Stimulated activated CD4-positive, alpha-beta T cell treated with anti-CD3 and anti-CD28 coated beads, Interleukin-4, amount 100 ng/mL, for 4 hours (primary cell): ENCODE results near the gene SLC17A1.
"Not testable (repeated sequence)": the region's sequence is repeated elsewhere in the genome, so short reads cannot be mapped to it uniquely, and the experiment has no call there.

Experiments
- DNase-seq, 2 experiments: peaks; one replicate each; pipeline ENCODE4 v3.0.0-alpha.2; 2020

The SLC17A1 gene

DNA sequence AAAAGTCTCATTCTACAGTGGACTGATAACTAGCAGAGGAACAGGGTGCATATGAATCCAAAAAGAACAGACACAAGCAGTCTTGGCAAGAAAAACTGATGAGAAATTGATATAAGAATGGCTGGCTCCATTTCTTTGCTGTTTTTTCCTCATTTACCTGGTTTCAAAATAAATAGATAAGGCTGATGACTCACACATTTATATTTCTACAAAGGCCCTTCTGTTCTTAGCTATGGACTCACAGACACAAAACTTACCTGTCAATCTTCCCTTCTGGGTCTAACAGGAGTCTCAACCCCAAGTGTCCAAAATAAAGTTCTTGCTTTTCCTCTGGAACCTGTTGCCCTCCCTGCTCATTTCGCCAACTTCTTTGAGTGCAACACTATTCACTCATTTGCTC lies 76.4 kb downstream of the SLC17A1 start:
- no peak for DNase-seq

DNA sequence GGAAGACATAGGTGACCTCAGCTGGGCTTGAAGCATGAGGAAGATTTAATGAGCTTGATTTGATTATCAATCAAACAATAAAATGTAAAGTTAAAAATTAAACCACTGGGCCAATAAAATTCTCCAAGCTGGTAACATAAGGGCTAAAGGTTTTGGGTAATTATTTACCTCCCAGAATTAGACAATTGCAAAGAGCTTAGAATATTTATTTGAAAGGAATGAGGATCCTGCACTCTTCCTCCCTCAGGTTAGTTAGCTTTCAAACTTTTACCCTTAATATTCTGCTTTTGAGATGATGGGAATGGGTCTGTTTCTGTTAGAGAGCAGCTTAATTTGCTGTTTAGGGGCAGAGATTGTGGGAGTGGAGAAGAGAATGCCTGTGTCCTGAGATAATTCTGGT lies 77.3 kb downstream of the SLC17A1 start, which contains the start of gene SLC17A4:
Gene SLC17A4, plus strand, starts transcription at position 208 of the 400 bp plus-strand sequence. CDS start 7,221 bp downstream, outside the sequence.
- no peak for DNase-seq

DNA sequence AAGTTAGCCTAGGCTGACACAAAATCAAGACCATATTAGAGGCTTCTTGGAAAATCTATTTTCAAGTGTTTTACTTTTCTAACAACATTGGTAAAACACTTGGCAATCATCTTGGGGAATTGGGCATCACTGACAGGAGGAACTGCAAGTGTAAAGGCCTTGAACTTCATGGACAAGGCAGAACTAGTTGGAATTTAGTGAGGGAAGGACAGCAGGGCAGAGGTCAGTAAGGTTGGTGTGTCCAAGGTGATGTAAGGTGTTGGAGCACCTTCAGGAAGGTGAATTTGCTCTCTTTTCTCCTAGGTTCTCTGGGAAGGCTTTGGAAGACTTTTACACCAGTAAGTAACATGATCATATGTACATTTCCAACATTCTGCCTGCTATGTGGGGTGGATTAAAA lies 78.8 kb downstream of the SLC17A1 start:
- DNase-seq, result no peak

DNA sequence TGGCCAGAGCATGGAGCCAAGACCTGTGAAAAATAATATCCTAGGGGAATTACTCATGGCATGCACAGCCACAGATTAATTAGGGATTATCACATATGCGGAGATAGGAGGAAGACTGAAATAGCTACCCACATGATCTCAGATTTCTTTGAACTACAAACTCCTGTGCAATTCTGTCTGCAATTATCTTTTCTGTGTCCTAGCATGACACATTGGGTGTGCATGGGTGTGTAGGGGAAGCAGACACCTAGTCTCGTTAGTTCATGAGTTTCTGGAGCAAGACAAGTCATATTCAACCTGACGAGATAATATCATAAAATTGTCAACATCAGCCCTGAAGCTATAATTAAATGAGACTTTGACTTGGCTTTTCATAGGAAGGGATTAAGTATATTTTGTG lies 80.9 kb downstream of the SLC17A1 start:
- DNase-seq, result no peak

DNA sequence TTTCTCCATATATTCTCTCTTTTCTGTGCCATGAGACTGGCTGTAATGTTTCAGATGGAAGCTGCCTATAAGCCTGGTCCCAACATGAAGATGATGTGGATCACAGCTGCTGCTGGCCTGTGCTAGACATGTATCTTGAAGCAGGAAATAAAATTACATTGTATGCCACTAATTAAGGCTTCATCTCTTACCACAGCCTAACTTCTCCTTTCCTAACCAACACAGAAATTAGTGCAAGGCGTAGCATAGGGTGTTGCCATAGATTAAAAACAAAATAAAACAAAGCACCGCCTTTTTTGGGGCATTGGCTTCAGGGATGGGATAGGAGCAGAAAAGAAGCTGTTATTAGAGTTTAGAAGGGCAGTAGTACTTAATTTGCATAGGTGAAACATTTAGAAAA lies 82.0 kb downstream of the SLC17A1 start:
- no peak for DNase-seq

DNA sequence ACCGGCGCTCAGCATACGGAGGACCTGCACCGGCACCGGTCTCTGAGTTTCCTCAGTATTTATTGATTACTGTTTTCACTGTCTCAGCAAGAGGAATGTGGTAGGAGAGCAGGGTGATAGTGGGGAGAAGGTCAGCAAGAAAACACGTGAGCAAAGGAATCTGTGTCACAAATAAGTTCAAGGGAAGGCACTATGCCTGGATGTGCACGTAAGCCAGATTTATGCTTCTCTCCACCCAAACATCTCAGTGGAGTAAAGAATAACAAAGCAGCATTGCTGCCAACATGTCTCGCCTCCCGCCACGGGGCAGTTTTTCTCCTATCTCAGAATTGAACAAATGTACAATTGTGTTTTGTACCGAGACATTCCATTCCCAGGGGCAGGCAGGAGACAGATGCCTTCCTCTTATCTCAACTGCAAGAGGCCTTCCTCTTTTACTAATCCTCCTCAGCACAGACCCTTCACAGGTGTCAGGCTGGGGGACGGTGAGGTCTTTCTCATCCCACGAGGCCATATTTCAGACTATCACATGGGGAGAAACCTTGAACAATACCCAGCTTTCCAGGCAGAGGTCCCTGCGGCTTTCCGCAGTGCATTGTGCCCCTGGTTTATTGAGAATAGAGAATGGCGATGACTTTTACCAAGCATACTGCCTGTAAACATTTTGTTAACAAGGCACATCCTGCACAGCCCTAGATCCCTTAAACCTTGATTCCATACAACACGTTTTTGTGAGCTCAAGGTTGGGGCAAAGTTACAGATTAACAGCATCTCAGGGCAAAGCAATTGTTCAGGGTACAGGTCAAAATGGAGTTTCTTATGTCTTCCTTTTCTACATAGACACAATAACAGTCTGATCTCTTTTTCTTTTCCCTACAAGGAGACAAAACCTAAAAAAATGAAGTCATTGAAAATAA lies 83.0 kb downstream of the SLC17A1 start:
- DNase-seq, result not testable (repeated sequence)

DNA sequence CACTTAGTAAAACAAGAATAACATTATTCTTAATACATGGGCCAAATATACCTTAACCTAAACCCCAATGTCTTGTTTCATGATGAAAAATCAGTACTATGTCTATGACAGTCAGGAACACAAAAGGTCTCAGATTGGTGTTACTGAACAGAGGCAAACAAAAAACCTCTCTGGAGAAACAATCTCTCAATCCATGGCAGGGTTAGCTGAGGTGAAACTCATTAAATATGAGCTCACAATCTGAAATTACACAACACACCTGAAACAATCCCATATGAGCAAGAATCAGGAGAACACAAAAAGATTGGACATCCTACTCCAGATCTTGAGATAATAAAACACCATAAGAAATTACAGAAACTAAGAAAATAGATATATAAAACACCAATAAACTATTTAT lies 83.8 kb downstream of the SLC17A1 start:
- DNase-seq, result no peak

DNA sequence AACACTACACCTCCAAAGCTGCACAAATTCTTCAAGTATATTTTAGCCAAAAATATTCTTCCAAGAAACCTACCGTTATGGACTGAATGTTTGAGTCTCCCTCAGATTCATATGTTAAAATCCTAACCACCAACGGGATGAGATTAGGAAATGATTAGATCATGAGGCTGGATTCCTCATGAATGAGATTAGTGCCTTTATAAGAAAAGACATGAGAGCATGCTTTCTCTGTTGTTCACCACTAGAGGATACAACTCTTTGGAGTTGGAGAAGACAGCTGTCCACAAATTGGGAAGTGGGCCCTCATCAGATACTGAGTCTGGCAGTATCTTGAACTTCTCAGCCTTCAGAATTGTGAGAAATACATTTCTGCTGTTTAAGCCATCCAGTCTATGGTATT lies 84.4 kb downstream of the SLC17A1 start:
- no peak for DNase-seq

DNA sequence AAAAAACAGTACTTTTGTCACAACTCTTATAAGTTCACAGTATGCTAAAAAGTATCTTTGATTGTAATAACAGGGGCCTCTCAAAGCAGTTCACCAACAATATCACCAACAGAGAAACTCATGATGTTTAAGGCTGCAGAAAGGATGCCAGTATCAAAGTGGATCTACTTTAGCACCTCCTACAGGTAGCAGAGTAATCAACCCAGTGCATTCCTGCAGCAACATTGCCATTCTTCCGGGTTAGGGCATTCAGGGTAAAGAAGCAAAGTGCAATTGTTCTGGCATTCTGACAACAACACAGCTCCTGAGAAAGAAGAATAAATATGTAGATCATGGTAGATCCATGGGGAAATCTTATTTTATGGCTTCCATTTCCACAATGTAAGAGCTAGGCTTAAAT lies 84.9 kb downstream of the SLC17A1 start:
- no peak for DNase-seq

DNA sequence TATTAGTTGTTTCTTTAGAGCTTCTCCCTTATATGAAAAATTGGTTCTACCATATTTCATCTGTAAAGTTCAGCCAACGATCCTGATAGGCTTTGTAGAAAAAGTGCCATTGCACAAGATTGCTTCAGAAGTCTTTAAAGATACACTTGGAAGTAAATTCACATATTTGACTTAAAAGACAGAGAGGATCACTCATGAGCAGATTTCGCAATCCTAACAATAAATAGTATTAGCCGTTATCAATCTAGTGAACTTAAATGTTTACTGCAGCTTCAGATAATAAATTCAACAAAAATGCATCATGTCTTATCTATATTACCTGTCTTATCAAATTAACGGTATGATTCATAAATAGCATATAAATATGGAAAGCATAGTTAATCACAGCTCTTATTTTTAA lies 86.0 kb downstream of the SLC17A1 start:
- DNase-seq, result no peak

DNA sequence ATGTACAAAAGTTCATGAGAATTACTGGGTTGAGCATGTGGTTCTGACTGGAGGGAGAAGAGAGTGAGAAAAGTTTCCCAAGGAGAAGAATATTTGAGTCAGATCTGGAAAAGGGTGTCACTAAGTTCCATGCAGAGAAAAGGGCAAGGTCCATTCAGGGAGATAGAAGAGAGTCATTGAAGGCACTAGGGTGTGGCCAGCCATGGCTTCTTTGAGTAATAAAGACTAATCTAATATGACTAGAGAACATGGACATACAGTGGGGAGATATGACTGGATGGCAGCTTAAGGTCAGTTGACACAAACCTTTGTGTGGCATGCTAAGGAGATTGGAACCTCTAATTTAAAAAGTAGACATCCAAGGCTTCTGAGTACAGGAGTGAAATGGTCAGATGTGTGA lies 88.0 kb downstream of the SLC17A1 start:
- DNase-seq, result no peak

DNA sequence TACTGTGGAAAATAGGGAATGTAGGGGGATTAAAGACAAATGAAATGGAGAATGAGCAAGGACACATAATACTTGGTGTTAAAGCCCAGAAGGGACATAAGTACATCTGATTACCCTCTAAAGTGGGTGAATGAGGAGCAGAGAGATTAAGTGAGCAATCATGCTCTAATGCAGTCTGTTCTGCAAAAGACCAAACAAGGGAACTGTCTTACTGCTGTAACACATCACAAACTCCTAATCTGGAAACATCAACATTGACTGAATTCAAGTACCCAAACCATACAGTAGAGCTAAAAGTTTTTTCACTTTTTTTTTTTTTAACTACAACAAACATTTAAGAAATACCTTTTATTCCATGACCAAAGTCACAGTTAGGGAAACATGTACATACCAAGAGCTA lies 96.6 kb downstream of the SLC17A1 start:
- no peak for DNase-seq
